HG03354 (cell line): ENCODE results near the gene TBCA.
"Not testable (repeated sequence)": the region's sequence is repeated elsewhere in the genome, so short reads cannot be mapped to it uniquely, and the experiment has no call there.

Source experiments
- ATAC-seq: cut with Tn5 transposase; IDR thresholded peaks from one replicate; pipeline ENCODE4 v1.9.1; 2021; ENCODE audit warnings: mild to moderate bottlenecking; ENCODE audit not compliant: unreplicated experiment, poor library complexity, severe bottlenecking

TBCA gene

DNA sequence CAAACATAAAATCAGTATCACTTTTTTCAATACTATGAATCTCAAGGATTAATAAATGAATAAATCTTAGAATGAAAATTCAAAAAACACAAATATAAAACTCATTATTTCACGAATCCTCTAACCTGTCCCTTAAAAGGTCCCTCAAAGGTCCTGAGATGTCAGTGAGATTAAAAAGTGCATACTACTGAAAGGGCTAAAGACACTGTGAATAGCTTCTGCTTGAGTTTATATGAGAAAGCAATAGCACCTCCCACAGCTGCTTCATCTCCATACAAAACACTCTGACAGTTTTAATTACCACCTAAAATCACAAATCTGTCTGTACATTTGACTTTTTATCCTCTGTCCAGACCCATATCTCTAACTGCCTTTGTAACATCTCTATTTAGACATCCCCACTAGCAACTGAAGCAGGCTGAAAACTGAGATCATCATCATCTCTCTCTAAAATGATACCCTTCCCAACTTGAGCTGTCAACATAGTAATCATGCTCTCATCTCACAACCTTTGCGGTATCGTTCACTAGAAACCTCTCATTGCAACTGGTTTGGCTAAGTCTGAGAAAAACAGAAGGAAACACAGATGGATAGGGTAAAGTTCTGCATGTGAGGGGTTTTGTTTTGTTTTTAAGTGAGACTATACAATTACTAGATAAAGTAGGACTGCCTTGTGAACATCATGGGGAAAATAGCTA lies 56.3 kb downstream of the TBCA start:
- no peak for ATAC-seq

- peak; percentile 88 for ATAC-seq
Measured at GRCh38 chr5:77718934-77719610, 57.1 kb downstream of the TBCA start.

GRCh38 chr5:77709993-77710685 lies 66.0 kb downstream of the TBCA start:
- ATAC-seq = no peak

- ATAC-seq = no peak
Measured at GRCh38 chr5:77709340-77709739, 66.8 kb downstream of the TBCA start.

DNA sequence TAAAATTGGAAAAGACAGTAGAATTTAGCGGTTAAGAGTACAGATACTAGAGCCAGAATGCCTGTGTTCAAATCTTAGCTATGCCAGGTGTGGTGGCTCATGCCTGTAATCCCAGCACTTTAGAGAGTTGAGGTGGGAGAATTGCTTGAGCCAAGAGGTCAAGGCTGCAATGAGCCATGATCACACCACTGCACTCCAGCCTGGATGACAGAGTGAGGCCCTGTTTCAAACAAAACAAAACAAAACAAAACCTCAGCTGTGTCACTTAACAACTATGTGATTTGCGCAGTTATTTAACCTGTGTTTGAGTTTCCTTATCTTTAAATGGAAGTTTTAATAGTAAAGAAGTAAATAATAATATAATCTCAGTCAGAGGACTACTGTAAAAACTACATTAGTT lies 68.3 kb downstream of the TBCA start:
- ATAC-seq = no peak

- ATAC-seq = not testable (repeated sequence)
Measured at GRCh38 chr5:77699569-77699968, 76.6 kb downstream of the TBCA start.

GRCh38 chr5:77698920-77699319 lies 77.2 kb downstream of the TBCA start:
- ATAC-seq = no peak

DNA sequence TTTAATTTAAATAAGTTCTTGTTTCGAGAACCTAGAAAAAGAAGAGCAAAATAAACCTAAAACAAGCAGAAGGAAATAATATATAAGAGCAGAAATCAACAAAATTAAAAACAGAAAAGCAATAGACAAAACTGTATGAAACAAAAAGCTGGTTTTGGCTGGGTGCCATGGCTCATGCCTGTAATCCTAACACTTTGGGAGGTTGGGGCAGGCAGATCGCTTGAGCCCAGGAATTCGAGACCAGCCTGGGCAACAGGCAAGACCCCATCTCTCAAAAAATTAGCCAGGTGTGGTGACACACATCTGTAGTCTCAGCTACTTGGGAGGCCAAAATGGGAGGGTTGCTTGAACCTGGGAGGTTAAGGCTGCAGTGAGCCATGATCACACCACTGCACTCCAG lies 78.4 kb downstream of the TBCA start:
- ATAC-seq = no peak

DNA sequence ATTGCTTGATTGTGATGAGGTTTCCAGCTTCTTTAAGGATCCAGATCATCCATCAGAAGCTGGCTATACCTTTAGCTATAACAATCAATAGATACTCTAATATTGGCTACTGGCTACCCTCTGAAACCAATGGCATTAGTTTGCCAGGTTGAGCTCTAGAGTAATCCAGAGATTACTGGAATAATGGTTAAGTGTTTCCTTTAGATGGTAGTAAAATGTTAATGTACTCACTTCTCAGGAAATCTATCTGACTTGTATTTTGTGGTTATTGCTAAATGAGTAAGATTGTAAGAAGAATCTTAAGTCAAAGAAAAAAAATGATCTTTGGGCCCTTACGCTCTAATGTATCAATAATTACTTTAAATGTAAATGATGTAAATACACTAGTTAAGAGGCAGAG lies 80.0 kb downstream of the TBCA start:
- ATAC-seq = no peak

DNA sequence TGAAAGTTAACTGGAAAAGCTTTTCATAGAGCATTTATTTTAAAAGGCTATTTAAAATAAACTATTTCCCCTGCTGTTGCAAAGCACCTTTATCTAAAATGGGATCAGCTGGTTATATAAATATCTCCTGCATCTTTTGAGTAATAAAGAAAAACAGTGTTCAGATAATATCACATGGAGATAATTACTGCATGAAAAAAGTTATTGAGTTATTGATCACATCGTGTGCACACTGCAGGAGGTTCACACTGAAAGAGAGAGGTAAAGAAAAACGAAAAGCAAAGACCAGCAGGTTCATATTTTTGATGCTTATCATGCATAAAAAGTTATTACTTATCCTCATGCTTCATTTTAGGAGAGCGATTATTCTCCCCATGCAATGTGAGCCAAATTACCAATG lies 82.2 kb downstream of the TBCA start:
- ATAC-seq = no peak

DNA sequence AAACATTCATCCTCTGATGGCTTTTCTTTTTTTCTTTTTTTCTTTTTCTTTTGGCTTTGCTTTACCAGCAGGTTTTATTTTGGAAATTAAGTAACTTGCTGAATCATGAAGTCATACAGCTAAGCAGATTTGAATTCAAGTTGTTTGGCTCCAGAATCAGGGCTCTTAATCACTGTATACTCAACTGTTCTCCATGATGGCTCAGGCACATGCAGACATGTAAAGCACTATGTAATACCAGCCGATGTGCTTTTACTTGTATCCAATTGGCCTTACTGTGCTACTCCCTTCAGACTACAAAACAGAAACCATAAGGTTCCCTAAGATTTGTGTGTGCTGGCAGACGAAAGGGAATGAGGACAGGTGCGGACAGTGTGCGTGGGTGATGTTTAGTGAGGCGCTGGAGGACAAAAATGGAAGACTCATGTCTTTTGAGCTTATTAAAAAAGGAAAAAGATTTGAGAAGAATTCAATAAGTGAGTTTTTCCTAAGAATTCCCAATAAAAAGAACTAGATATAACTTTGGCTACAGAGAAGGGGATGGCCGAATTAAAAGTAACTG lies 92.9 kb downstream of the TBCA start:
- ATAC-seq = no peak

DNA sequence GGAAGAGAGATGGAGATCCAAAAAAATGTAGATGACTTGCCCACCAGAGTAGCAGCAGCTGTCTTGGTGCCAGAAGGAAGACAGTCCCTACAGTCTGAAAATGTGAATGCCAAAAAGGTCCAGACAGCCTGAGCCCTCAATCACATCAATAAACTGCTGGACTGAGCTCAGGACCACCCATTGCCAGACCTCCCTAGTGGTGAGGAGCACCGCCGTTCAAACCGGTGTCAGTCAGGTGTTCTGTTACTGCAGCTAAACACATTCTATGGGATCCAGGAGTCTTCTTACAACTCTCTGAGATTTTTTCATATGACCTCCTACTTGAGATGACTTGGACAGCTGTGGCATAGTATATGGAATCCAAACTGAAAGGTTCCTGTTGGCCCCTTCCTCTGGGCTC lies 105.6 kb downstream of the TBCA start:
- ATAC-seq = no peak

DNA sequence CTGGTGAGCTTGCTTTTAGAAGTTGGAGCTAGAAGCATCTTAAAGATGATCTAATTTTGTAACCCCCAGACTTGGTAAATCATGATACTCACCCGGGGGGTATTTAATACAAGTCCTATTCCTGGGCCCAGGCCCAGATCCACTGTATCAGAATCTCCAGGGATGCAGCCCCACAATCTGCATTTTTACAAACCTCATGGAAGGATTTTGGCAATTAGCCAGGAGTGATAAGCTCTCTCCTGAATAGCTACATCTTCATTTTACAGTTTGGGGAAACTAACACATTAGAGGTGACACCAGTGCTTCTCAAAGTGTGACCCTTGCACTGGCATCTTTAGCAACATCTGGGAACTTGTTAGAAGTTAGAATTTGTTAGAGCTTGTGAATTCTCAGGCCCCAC lies 106.5 kb downstream of the TBCA start:
- no peak for ATAC-seq

GRCh38 chr5:77663090-77663863 lies 112.9 kb downstream of the TBCA start:
- no peak for ATAC-seq

- ATAC-seq = no peak
Measured at GRCh38 chr5:77662635-77663034, 113.5 kb downstream of the TBCA start.

- no peak for ATAC-seq
Measured at GRCh38 chr5:77658662-77659061, 117.5 kb downstream of the TBCA start.

GRCh38 chr5:77651343-77651742 lies 124.8 kb downstream of the TBCA start:
- no peak for ATAC-seq

- no peak for ATAC-seq
Measured at GRCh38 chr5:77650686-77651085, 125.5 kb downstream of the TBCA start.

DNA sequence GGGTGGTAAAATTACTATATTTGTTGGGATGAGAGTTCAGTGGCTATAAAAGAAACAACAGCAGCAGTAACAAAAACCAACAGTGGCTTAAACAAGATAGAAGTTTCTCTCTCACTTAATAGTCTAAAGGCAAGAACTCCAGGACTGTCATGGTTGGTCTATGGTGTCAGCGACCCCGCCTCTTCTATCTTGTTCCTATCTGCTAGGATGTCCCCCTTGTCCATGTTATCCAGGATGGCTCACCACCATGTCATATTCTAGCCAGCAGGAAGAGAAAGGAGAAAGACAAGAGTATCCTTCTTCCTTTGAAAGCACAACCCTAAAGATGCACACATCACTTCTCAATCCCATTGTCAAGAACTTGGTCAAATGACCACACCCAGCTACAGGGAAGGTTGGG lies 126.4 kb downstream of the TBCA start:
- no peak for ATAC-seq

GRCh38 chr5:77645995-77646639 lies 130.0 kb downstream of the TBCA start:
- no peak for ATAC-seq
